NCI-H1436 (cell line): ENCODE results near the gene NPTN.

Experiments used
- DNase-seq: peaks from one replicate; lab custom pipeline; 2025; lab: John Stamatoyannopoulos, UW

Gene NPTN

GRCh38 chr15:73631915-73632669, 1.1 kb downstream of the NPTN start:
- no peak for DNase-seq

GRCh38 chr15:73630921-73631362, 2.2 kb downstream of the NPTN start:
- no peak for DNase-seq

GRCh38 chr15:73629798-73630429, 3.3 kb downstream of the NPTN start:
- DNase-seq: no peak

GRCh38 chr15:73628976-73629797, 4.0 kb downstream of the NPTN start:
- peak; percentile 36 for DNase-seq

- DNase-seq: no peak
Measured at GRCh38 chr15:73628102-73628501, 5.1 kb downstream of the NPTN start.

GRCh38 chr15:73626072-73626471, 7.1 kb downstream of the NPTN start:
- no peak for DNase-seq

- DNase-seq: no peak
Measured at GRCh38 chr15:73624530-73624929, 8.7 kb downstream of the NPTN start.

GRCh38 chr15:73621286-73621826, 11.8 kb downstream of the NPTN start:
- no peak for DNase-seq

- no peak for DNase-seq
Measured at GRCh38 chr15:73620078-73620477, 13.1 kb downstream of the NPTN start.

- no peak for DNase-seq
Measured at GRCh38 chr15:73617913-73618312, 15.3 kb downstream of the NPTN start.

GRCh38 chr15:73617301-73617831, 15.8 kb downstream of the NPTN start:
- no peak for DNase-seq

GRCh38 chr15:73608941-73609340, 24.2 kb downstream of the NPTN start:
- no peak for DNase-seq

GRCh38 chr15:73608475-73608874, 24.7 kb downstream of the NPTN start:
- DNase-seq: no peak

- DNase-seq: no peak
Measured at GRCh38 chr15:73607843-73608242, 25.3 kb downstream of the NPTN start.

- no peak for DNase-seq
Measured at GRCh38 chr15:73607405-73607804, 25.8 kb downstream of the NPTN start.

- no peak for DNase-seq
Measured at GRCh38 chr15:73605759-73606436, 27.3 kb downstream of the NPTN start.

GRCh38 chr15:73604477-73604876, 28.7 kb downstream of the NPTN start:
- no peak for DNase-seq

GRCh38 chr15:73602992-73603391, 30.2 kb downstream of the NPTN start:
- DNase-seq: no peak

- DNase-seq: no peak
Measured at GRCh38 chr15:73602446-73602843, 30.7 kb downstream of the NPTN start.

GRCh38 chr15:73601451-73602445, 31.4 kb downstream of the NPTN start:
- DNase-seq: no peak
